Neural progenitor cell (in vitro differentiated cells): Measurements from ENCODE around the gene THNSL1. TPM values are rescaled to one million over a fixed set of nuclear protein-coding genes. Genes with fewer than 3 reads are reported as not detected.
A peak's percentile ranks its signal among the peaks of the same experiment; 100 is the strongest.

Experiments
- DNase-seq: peaks from one replicate; pipeline ENCODE4 v3.0.0-alpha.2; 2016; ENCODE audit warnings: low spot score
- H2AFZ ChIP-seq: fragments of 200-600 bp; sonication (generic); replicated peaks from 2 replicates; pipeline ENCODE4 v1.6.1; 2016; ENCODE audit warnings: antibody characterized with exemption
- H3F3A ChIP-seq: fragments of 200-600 bp; sonication (generic); 2 replicates; pipeline ENCODE4 v1.6.1; 2016; ENCODE audit warnings: antibody characterized with exemption, low read depth
- H3K27ac ChIP-seq: fragments of 200-600 bp; sonication (generic); 2 replicates; pipeline ENCODE4 v1.5.1; 2016; ENCODE audit warnings: mild to moderate bottlenecking
- H3K27me3 ChIP-seq: fragments of 200-600 bp; sonication (generic); 2 replicates; pipeline ENCODE4 v1.6.1; 2016; ENCODE audit warnings: mild to moderate bottlenecking, moderate library complexity
- H3K36me3 ChIP-seq: fragments of 200-600 bp; sonication (generic); 2 replicates; pipeline ENCODE4 v1.5.1; 2016
- H3K4me1 ChIP-seq: fragments of 200-600 bp; sonication (generic); 2 replicates; pipeline ENCODE4 v1.6.1; 2016; ENCODE audit warnings: mixed run types
- H3K4me2 ChIP-seq: fragments of 200-600 bp; sonication (generic); 2 replicates; pipeline ENCODE4 v1.6.1; 2016
- H3K4me3 ChIP-seq: fragments of 200-600 bp; sonication (generic); 2 replicates; pipeline ENCODE4 v1.5.1; 2016
- H3K79me2 ChIP-seq: fragments of 200-600 bp; sonication (generic); 2 replicates; pipeline ENCODE4 v1.6.1; 2016; ENCODE audit warnings: low read depth
- H3K9ac ChIP-seq: fragments of 200-600 bp; sonication (generic); 2 replicates; pipeline ENCODE4 v1.6.1; 2016
- H3K9me3 ChIP-seq: fragments of 200-600 bp; sonication (generic); 2 replicates; pipeline ENCODE4 v1.5.1; 2016; ENCODE audit warnings: low read depth
- H4K20me1 ChIP-seq: fragments of 200-600 bp; sonication (generic); 2 replicates; pipeline ENCODE4 v1.6.1; 2016; ENCODE audit warnings: low read depth
- H3K27ac Mint-ChIP-seq: 3 replicates; pipeline ENCODE4 v1.8.0; 2021; ENCODE audit warnings: mixed read lengths
- H3K27me3 Mint-ChIP-seq: 2 replicates; pipeline ENCODE4 v1.8.0; 2022; ENCODE audit warnings: low read depth, mild to moderate bottlenecking, inconsistent platforms, moderate library complexity, mixed read lengths; ENCODE audit not compliant: insufficient read depth
- H3K36me3 Mint-ChIP-seq: 3 replicates; pipeline ENCODE4 v1.8.0; 2021; ENCODE audit warnings: mixed read lengths
- H3K4me1 Mint-ChIP-seq: 3 replicates; pipeline ENCODE4 v1.8.0; 2021; ENCODE audit warnings: mixed read lengths
- H3K4me3 Mint-ChIP-seq: 3 replicates; pipeline ENCODE4 v1.8.0; 2021; ENCODE audit warnings: mild to moderate bottlenecking, moderate library complexity, mixed read lengths
- H3K9me3 Mint-ChIP-seq: 3 replicates; pipeline ENCODE4 v1.8.0; 2020; ENCODE audit warnings: mixed read lengths
- EZH2 ChIP-seq: fragments of 200-600 bp; sonication (generic); IDR thresholded peaks from 2 replicates; pipeline ENCODE4 v1.6.1; 2017; ENCODE audit warnings: antibody characterized with exemption, mild to moderate bottlenecking, moderate library complexity
- EZH2phosphoT487 ChIP-seq: fragments of 200-600 bp; sonication (generic); IDR thresholded peaks from 2 replicates; pipeline ENCODE4 v1.6.1; 2017; ENCODE audit warnings: antibody characterized with exemption
- total RNA-seq: library from RNA; depleted of rRNA; stranded (reverse); fragments of >200 nt; gene quantifications from 2 replicates; pipeline ENCODE4 v1.2.3, GENCODE V29; 2015; ENCODE audit warnings: low replicate concordance
- TF ChIP-seq, protein P1 (sequence below): fragments of 200-600 bp; sonication (generic); IDR thresholded peaks from 2 replicates; pipeline ENCODE4 v1.5.1; 2017; ENCODE audit warnings: antibody characterized with exemption, mild to moderate bottlenecking

Gene THNSL1
- total RNA-seq, 1 donor from 2014 or later: 19.4 TPM

DNA sequence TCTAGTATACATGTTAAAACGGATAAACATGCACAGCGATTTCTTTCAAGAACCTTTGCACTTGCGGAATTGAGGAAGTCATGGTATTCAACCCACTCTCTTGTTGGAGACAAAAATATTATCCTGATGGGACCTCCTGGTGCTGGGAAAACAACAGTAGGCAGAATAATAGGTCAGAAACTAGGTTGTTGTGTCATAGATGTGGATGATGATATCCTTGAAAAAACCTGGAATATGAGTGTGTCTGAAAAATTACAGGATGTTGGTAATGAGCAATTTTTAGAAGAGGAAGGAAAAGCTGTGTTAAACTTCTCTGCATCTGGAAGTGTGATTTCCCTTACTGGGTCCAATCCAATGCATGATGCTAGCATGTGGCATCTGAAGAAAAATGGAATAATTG lies 6.9 kb downstream of the THNSL1 start:
- Histone ChIP-seq H3F3A (no peaks in the 10 kb centered on the region), H3K4me2 (no peak overlapping the region), H3K27me3 (no peaks in the 10 kb centered on the region), H3K27ac (no peak overlapping the region), H3K4me3 (no peak overlapping the region), H3K9me3 (no peaks in the 10 kb centered on the region), H3K9ac (no peak overlapping the region), H3K36me3 (no peaks in the 10 kb centered on the region), H2AFZ (no peak overlapping the region), H4K20me1 (no peaks in the 10 kb centered on the region), H3K79me2 (peaks cover 16% of the 10 kb centered on the region), H3K4me1 (peaks cover under 1% of the 10 kb centered on the region)
- Mint-ChIP-seq H3K4me3 (no peak overlapping the region), H3K27ac (no peak overlapping the region), H3K9me3 (no peaks in the 10 kb centered on the region), H3K4me1 (no peaks in the 10 kb centered on the region), H3K36me3 (peaks cover 19% of the 10 kb centered on the region), H3K27me3 (no peaks in the 10 kb centered on the region)
- TF ChIP-seq EZH2phosphoT487: no peak
- no peak for DNase-seq

DNA sequence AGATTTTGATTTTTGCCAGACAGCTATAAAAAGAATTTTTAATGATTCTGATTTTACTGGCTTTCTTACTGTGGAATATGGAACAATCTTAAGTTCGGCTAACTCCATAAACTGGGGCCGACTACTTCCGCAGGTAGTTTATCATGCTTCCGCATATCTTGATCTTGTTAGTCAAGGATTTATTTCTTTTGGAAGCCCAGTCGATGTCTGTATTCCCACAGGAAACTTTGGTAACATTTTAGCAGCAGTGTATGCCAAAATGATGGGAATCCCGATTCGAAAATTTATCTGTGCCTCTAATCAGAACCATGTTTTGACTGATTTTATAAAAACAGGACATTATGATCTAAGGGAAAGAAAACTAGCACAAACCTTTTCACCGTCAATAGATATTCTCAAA lies 8.1 kb downstream of the THNSL1 start:
- no peak overlapping the region for H3K9ac ChIP-seq
- Mint-ChIP-seq H3K4me1 (no peaks in the 10 kb centered on the region), H3K27ac (no peak overlapping the region), H3K27me3 (no peaks in the 10 kb centered on the region), H3K36me3 (peaks cover 19% of the 10 kb centered on the region), H3K4me3 (no peak overlapping the region), H3K9me3 (no peaks in the 10 kb centered on the region)
- no peaks in the 10 kb centered on the region for H3F3A ChIP-seq
- H3K79me2 ChIP-seq: peaks cover 3% of the 10 kb centered on the region
- H3K36me3 ChIP-seq: no peaks in the 10 kb centered on the region
- no peaks in the 10 kb centered on the region for H3K27me3 ChIP-seq
- no peak for TF ChIP-seq EZH2
- TF ChIP-seq EZH2phosphoT487: no peak
- TF ChIP-seq, protein P1, sequence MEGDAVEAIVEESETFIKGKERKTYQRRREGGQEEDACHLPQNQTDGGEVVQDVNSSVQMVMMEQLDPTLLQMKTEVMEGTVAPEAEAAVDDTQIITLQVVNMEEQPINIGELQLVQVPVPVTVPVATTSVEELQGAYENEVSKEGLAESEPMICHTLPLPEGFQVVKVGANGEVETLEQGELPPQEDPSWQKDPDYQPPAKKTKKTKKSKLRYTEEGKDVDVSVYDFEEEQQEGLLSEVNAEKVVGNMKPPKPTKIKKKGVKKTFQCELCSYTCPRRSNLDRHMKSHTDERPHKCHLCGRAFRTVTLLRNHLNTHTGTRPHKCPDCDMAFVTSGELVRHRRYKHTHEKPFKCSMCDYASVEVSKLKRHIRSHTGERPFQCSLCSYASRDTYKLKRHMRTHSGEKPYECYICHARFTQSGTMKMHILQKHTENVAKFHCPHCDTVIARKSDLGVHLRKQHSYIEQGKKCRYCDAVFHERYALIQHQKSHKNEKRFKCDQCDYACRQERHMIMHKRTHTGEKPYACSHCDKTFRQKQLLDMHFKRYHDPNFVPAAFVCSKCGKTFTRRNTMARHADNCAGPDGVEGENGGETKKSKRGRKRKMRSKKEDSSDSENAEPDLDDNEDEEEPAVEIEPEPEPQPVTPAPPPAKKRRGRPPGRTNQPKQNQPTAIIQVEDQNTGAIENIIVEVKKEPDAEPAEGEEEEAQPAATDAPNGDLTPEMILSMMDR: no peak
- H3K4me1 ChIP-seq: no peaks in the 10 kb centered on the region
- DNase-seq: no peak
- no peaks in the 10 kb centered on the region for H3K9me3 ChIP-seq
- H3K4me3 ChIP-seq: no peak overlapping the region
- no peak overlapping the region for H3K4me2 ChIP-seq
- no peaks in the 10 kb centered on the region for H4K20me1 ChIP-seq
- H3K27ac ChIP-seq: no peak overlapping the region
- no peak overlapping the region for H2AFZ ChIP-seq

DNA sequence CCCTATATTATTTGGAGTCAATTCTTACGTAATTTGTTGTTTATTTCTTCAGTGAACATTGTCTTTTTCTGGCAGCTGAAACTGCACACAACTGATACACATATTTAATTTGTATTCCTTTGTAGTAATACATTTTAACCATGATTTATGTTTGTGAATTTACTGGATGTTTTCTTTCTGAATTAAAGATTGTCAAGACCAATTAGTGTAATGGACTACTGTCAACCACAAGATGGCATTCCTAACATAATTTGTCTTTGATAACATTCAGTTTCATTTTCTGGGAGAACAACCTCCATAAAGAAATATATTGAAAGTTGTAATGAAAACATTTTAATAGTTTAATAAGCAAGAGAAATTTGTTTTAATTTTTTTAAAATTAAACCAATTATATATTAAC lies 10.1 kb downstream of the THNSL1 start:
- H3K4me1 Mint-ChIP-seq: no peaks in the 10 kb centered on the region
- no peaks in the 10 kb centered on the region for H3K36me3 ChIP-seq
- H3K4me3 ChIP-seq: no peak overlapping the region
- H3K9ac ChIP-seq: no peak overlapping the region
- no peak overlapping the region for H3K4me3 Mint-ChIP-seq
- no peaks in the 10 kb centered on the region for H3K27me3 ChIP-seq
- H3K27me3 Mint-ChIP-seq: no peaks in the 10 kb centered on the region
- peaks cover 18% of the 10 kb centered on the region for H3K36me3 Mint-ChIP-seq
- no peak overlapping the region for H3K4me2 ChIP-seq
- DNase-seq: no peak
- no peaks in the 10 kb centered on the region for H3K9me3 ChIP-seq
- no peaks in the 10 kb centered on the region for H3K79me2 ChIP-seq
- H3K27ac ChIP-seq: no peak overlapping the region
- no peak overlapping the region for H3K27ac Mint-ChIP-seq
- TF ChIP-seq, protein P1: peak; percentile 7
- no peak for TF ChIP-seq EZH2
- H4K20me1 ChIP-seq: no peaks in the 10 kb centered on the region
- H3F3A ChIP-seq: no peaks in the 10 kb centered on the region
- H3K9me3 Mint-ChIP-seq: peaks cover 3% of the 10 kb centered on the region
- H2AFZ ChIP-seq: no peak overlapping the region
- no peaks in the 10 kb centered on the region for H3K4me1 ChIP-seq

DNA sequence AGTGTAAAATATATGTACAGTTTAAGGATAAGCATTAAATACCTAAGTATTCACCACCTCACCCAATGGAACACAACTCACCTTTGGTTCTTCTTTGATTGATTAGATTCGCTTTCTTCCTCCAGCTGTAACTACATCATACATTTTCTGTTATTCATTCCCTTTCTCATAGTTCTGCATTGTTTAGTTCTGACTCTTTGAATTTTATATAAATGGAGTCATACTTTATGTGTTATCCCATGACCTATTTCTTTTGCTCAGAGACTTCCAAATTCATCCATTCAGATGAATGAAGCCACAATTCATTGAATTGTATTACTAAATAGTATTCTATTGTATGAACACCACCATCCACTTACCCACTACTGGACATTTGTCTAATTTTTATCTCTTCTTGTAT lies 12.3 kb downstream of the THNSL1 start:
- Histone ChIP-seq H3K9ac (no peak overlapping the region), H3K4me1 (no peaks in the 10 kb centered on the region), H3K9me3 (no peaks in the 10 kb centered on the region), H3K27me3 (no peaks in the 10 kb centered on the region), H3K4me2 (no peak overlapping the region), H3K4me3 (no peak overlapping the region), H3F3A (no peaks in the 10 kb centered on the region), H2AFZ (no peak overlapping the region), H3K36me3 (no peaks in the 10 kb centered on the region), H4K20me1 (no peaks in the 10 kb centered on the region), H3K79me2 (no peaks in the 10 kb centered on the region), H3K27ac (no peak overlapping the region)
- Mint-ChIP-seq H3K27me3 (no peaks in the 10 kb centered on the region), H3K4me1 (no peaks in the 10 kb centered on the region), H3K4me3 (no peak overlapping the region), H3K36me3 (peaks cover 6% of the 10 kb centered on the region), H3K27ac (no peak overlapping the region), H3K9me3 (peaks cover 3% of the 10 kb centered on the region)
- TF ChIP-seq EZH2 (no peak), EZH2phosphoT487 (no peak)
- TF ChIP-seq, protein P1: no peak
- no peak for DNase-seq
